SH-SY5Y (cell line): Measurements from ENCODE around the gene CATSPER3.

ENCODE experiments used
- GATA2 ChIP-seq: IDR thresholded peaks from 2 replicates; pipeline ENCODE4 v1.6.1; 2011; ENCODE audit warnings: mild to moderate bottlenecking, low read depth, low read length
- GATA3 ChIP-seq: IDR thresholded peaks from 2 replicates; pipeline ENCODE4 v1.6.1; 2011; ENCODE audit warnings: low read depth, mild to moderate bottlenecking, low read length, moderate library complexity

The CATSPER3 gene

DNA sequence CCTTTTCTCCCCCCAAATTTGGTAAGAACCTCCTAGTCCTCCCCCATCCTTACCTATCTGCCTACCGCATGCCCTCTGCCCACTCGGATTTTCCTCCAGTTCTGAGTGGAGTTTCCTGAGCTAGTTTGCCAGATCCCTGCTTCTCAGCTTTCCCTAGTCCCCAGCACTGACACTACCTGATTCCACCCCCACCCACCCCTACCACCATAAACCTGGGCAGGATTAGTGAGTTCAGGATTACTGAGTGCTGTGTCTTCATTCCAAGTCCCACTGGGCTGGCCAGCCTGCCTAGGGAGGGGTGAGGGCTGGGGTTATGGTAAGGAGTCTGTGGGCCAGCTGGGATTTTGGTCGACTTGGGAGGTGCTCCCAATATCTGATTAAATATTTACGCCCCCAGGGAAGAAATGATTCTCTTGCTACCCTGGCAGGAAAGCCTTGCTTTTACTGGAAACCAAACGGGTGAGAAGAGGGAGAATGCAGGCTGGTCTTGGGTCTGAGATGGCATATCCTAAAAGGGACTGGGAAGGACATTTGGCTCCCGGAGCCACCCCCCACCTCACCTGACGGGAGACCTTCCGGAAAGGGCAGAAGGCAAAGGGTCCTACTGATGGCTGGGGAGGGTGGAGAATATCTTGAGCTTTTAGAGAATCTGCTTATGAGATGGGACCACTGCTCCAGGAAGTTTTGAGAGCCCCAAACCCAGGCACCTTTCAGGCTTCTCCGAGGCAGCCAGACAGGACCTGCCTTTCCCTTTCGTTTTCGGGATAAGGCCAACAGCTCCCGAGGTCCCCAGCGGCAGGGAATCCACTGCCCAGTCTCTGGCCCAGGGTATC is 62.6 kb downstream of the CATSPER3 start:
- no peak for TF ChIP-seq GATA3
- TF ChIP-seq GATA2, result no peak

DNA sequence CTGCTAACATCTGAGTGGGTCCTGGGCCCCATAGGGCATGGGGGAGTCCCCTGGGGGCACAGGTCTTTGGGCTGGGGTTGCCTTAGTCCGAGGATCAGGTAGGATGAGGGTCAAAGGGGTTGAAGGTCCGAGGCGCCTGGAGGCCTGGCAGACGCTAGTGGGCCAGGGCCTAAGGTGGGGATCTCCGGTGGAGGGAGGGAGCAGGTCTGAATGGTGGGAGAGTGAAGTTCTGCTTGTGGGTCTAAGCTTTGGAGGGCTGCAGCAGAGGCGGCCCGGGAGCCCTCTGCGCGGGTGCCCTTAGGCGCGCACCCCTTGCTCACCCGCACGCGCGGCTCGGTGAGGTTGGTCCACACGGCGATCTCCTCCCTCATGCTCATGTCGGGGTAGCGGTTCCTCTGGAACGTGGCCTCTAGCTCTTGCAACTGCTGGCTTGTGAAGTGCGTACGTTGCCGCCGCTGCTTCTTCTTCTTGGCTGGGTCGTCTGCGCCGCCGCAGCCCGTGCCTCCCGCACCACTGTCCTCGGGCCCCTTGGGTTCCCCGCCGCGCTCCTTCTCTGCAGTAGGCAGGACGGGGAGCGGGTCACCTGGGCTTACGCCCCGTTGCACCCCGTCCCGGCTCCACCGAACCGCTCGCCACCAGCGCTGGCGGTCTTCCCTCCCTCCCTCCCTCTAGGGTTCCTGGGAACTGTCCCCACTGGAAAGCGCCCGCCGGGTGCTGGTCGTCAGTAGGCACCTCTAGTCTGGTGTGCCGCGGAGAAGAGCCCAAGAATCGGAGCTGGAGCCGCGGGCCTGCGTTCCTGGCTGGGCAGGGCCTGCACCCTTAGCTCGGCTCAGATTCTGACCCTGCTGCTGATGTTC is 63.5 kb downstream of the CATSPER3 start:
- no peak for TF ChIP-seq GATA2
- TF ChIP-seq GATA3, result no peak

DNA sequence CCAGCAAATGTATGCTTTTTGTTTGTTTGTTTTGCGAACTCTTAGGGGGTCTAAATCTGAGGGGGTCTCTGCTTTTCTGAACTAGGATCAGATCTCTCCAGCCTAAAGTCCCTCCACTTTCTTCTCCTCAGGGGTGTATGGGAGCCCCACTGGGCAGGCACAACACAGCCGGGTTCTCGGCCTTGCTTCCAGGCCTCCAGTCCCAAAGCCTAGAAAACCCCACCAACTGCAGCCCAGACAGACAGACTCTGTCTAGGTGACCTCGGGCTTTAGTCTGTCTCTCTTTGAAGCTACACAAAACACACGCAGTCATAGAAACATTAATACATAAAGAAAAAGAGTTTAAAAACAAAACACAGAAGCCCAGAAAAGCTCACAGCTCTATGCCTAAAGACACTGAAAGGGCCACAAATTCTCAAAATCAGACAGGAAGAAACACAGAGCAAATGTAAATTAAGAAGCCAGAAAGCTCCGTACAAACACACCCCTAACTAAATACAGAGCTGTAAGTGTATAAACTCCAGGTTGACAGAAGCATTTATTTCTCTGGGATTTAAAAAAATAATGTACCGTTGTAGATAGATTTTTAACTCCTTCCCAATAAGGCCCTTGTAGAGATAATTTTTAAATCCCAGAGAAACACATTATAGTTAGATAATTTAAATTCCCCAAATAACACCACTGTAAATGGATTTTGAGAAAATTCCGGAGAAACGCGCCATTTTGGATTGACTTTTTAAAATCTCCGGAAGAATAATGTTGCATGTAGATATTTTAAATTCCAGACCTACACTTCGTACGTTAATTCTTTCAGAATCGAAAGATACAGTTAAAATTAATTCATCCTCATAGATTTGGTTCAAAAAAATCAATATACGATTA is 64.3 kb downstream of the CATSPER3 start:
- TF ChIP-seq GATA3 (no peak), GATA2 (no peak)

DNA sequence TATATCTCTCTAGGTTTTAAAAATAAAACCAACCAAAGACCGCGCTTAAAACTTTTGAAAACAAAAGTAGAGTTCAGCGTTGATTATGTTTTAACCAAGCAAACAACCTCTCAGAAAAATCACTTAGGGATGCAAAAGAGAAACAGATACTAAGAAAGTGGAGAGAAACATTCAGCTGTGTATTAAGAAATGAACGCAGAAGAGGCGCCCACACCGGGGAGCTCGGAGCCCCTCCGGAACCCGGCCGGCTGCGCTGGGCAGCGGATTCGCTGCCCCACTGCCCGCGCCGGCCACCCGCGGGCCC is 64.9 kb downstream of the CATSPER3 start:
- TF ChIP-seq GATA2 (no peak), GATA3 (no peak)

DNA sequence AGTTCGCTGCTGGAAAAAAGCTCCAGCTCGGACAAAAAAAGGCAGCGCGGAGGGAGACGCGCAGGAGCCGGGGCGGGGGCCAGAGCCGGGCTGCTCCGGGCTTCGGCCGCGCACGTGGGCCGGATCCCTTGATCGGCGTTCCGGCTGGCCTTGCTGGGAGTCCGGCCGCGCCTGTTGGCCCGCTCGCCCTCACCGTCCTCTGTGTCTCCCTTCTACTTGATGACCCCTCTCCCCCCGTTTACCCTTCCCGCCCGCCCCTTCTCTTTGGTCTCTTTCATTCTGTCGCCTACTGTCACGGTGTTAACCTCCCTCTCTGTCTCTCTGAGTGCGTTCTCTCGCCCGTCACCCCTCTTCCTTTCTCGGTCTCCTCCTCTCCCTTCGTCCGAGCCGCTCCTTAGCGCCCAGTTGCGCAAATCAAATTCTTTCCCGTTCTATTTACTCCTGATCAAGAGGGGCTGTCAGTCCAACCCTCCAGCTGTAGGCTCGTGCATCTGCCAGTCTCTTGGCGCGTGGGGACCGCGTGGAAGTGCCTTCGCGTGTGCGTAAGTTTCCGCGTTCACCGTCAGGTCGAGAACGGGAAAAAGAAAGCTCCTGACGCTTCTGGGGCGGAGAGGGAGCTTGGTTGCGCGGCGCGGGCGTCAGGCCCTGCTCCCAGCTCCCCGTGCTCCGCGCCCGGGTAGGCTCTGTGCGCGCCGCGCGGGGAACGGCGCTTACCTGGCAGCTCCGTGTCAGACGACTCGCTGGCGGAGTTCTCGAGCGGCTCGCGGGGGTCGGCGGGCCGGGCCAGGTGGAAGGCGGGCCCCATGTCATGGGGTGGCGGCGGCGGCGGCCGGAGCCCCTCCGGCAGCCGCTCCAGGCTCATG is 65.5 kb downstream of the CATSPER3 start:
- no peak for TF ChIP-seq GATA3
- no peak for TF ChIP-seq GATA2

DNA sequence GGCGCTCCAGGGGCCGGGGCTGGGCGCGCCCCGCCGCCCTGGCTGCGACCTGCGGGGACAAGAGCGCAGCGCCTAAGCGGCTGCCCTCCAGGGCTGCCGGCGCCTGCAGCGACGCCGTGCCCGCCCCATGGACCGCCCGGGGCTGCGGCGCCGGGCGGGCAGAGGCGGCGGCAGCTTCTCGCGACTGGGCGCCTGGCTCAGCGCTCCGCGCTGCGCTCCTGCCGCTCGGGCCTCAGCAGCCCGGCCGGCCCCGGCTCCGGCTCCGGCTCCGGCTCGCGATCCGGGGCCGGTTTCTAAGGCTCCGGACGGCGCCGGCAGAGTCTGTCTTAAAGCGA is 66.2 kb downstream of the CATSPER3 start, which contains the start of gene PITX1:
PITX1 (minus strand) TSS at position 328 of the 335 bp plus-strand sequence. CDS start 347 bp downstream, outside the sequence.
- TF ChIP-seq GATA3 (no peak), GATA2 (no peak)

DNA sequence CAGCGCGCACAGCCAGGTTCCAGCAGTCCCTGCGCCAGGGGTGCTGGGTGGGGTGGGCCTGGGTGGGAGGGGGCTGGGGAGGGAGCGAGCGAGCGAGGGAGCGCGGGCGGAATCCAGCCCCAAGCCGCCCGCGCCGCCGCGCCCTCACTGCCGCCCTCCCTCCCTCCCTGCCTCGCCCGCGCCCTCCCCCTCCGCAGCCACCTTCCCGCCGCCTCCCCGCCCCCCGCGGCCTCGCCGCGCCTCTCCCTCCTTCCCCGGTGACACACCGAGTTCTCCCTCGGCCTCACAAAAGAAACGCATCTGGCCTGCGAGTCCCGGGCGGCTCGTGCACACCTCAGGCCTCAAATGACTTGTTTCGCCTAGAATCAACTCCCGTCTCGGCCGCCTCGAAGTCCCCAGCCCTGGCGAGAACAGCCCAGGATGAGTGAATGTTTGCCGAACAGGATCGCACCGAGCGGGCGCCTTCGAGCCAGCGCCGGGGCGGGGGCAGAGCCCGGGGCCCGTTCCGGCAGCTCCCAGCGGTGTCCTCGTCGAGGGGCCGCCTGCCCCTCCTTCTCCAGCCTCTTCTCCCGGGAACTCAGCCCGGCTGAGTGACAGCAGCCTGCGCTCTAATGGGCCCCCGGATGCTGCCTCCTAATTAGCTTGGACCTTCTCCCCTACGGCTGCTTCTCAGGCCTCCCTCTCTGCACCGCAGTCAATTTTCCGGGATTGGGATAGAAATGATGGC is 66.7 kb downstream of the CATSPER3 start:
- TF ChIP-seq GATA2 (no peak), GATA3 (no peak)

DNA sequence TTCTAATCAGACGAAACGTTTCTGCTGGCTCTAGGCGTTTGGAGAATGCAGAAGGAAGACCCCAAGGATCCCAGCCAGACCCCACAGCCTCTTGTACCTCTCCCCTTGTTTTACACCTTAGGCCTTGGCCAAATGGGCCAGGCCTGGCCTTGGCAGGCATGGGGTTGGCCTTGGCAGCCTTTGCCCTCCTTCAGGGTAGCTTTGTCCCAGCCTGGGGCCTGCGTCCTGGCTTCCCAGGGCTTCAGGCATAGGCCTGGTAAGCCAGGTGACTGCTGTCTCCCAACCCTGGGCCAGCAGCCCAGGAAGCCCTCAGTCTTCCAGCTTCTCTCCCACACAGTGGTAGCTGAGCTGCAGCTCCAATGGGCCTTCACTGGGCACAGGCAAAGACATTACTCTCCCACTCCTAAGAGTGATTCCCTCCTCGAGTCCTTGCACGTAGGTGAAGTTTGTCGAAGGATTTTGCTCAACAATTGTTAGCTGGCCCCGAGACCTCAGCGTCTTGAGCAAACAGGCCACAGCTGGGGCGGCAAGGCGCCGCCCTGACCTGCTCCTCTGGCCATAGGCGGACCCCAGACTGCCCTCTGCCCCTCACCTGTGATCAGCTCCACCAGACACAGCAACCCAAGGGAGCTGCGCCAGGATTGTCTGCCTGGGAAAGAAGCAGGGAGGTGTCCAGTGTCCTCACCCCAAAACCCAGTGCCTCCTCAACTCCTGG is 67.4 kb downstream of the CATSPER3 start:
- TF ChIP-seq GATA3 (no peak), GATA2 (no peak)

DNA sequence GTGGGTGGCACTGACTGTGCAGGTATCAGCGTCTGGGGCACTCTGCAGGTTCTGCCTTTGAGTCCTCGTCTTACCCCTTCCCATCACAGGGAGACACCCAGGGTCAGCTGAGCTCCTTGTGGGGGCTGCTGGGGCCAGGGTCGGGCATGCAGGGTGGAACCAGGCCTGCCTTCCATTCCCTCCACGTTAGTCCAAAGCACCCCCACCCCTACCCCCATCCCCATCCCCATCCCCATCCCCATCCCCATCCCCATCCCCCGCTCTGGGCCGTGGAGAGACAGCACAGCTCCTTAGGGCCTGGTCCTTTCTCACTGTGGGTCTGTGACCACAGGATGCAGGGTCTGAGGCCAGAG is 67.9 kb downstream of the CATSPER3 start:
- TF ChIP-seq GATA2, result no peak
- no peak for TF ChIP-seq GATA3

DNA sequence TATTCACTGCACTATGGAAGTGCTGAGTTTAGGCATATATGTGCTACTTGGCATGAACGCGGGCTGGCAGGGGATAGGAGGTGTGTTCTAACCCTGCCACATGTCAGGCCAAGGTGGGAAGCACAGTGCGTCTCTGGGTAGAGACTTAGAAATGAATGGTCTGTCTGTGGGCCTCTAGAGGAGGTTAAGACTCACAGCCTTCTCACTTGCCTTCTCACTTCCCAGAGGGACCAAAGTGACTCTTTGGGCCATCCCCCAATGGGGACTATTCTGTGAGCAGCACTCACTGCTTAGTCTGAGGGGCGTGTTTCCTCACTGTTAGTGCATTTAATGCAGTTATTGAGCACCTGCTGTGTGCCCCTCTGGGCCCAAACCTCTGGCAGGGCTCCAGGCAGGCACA is 68.7 kb downstream of the CATSPER3 start:
- TF ChIP-seq GATA3 (no peak), GATA2 (no peak)

DNA sequence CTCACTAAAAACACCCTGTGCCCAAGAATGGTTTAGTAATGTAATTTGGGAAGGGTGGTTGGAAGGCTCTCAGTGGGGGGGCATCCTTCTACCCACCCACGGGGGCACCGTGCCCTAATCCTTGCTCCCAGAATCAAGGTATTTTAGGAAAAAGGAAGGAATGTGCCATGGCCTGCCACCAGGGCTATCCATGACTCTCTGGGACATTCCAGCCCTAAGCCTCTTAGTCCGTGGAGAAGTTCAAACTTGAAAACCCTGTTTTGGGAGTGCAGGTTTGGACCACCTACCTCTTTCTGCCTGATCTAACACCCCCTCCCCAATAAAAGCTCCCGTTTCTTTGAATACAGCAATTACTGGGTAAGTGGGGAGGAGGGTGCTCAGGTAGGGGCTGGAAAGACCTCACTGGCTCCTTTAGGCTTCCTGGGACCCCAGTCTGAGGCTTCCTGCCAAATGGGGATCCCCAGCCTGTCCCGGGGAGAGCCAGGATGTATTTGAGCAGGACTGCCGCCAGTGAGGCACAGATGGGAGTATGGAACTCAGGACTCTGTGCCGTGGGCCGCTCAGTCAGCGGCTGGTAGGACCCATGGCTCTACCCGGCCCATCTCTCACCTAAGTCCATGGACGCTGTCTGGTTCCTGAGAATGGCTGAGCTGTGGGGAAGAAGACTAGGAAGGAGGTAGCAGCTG is 70.0 kb downstream of the CATSPER3 start:
- TF ChIP-seq GATA2 (no peak), GATA3 (no peak)

DNA sequence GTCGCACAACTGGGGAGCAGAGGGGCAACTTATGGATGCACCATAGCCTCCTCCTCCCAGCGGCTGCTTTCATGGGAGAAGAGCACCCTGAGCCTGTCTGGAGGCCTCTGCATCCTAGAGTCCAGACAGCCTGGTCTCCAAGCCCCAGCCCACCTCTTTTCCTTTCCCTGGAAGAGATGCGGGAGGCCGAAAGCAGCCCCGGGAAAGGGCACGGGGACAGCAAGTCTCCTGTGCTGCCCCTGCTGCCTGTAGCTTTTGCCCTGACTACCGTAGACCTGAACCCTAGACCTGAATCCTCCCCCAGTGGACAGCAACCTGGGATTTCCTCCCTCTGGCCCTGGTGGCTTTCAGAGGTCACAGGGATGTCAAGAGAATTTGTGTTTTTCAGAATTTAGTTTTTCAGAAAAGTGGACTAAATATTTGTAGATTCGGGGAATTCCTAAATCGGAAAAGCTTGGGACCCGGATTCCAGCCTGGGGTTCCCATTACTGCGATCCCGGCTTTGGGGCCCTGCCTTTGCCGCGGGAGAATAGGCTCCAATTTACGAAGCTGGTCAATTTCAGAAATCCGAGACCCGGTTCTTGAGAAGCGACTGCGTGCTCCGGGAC is 70.6 kb downstream of the CATSPER3 start:
- TF ChIP-seq GATA2 (no peak), GATA3 (no peak)
